Measurements from ENCODE around the gene B4GAT1.

- TF ChIP-seq CTCF (IDR thresholded peaks at IDR 0.05 in 2 of 3, conservative IDR thresholded peaks at IDR 0.05 in 1 of 3; ENCODE audit: control insufficient read depth in 2 of 3, extremely low read depth in 1 of 3, insufficient read depth in 1 of 3, low read depth in 3 of 3, low read length in 3 of 3) (no peak), USF2 (IDR thresholded peaks at IDR 0.05; ENCODE audit: borderline replicate concordance, low read depth, low read length) (no peak), RAD21 (IDR thresholded peaks at IDR 0.05; ENCODE audit: insufficient read depth, low read depth, low read length) (no peak), PRDM15 (CRISPR knock-in tag; IDR thresholded peaks at IDR 0.05) (no peak), BCL11A (IDR thresholded peaks at IDR 0.05; ENCODE audit: low read depth, low read length) (no peak)
Measured at GRCh38 chr11:66369073-66369894, 21.9 kb upstream of the B4GAT1 start.
